Heart left ventricle (tissue), 16 donors: ENCODE results near the gene ARID5B. TPM values are rescaled to one million over a fixed set of nuclear protein-coding genes. Genes with fewer than 3 reads are reported as not detected.
"Not testable (repeated sequence)": the region's sequence is repeated elsewhere in the genome, so short reads cannot be mapped to it uniquely, and the experiment has no call there.

ENCODE experiments used
- ATAC-seq, 4 donors: fragments of 200-7000 bp; cut with Tn5 transposase; one replicate each; pipeline ENCODE4 v1.9.1; 2020 to 2022; ENCODE audit warnings: moderate library complexity in 4 of 4, mild to moderate bottlenecking in 3 of 4, moderate number of reproducible peaks in 1 of 4
- DNase-seq, 5 donors: peaks; one replicate each; pipeline ENCODE4 v3.0.0-alpha.2; 2020
- H3K27ac ChIP-seq, 12 donors: fragments of 200-600 bp; sonication (generic) in 4 of 12; one replicate each; pipeline versions ENCODE4 v1.5.0 to v1.8.0; 2016 to 2022; ENCODE audit warnings: mild to moderate bottlenecking in 2 of 12
- H3K27me3 ChIP-seq, 9 donors: fragments of 200-600 bp; sonication (generic) in 2 of 9; one replicate each; pipeline versions ENCODE4 v1.5.1 to v1.8.0; 2016 to 2022; ENCODE audit warnings: mild to moderate bottlenecking in 3 of 9
- H3K36me3 ChIP-seq, 9 donors: fragments of 200-600 bp; sonication (generic) in 2 of 9; one replicate each; pipeline versions ENCODE4 v1.5.0 to v1.8.0; 2018 to 2022; ENCODE audit warnings: mild to moderate bottlenecking in 2 of 9
- H3K4me1 ChIP-seq, 12 donors: fragments of 200-600 bp; sonication (generic) in 4 of 12; one replicate each; pipeline versions ENCODE4 v1.5.0 to v1.8.0; 2016 to 2022; ENCODE audit warnings: mild to moderate bottlenecking in 3 of 12
- H3K4me3 ChIP-seq, 12 donors: fragments of 200-600 bp; sonication (generic) in 4 of 12; one replicate each; pipeline versions ENCODE4 v1.5.0 to v1.8.0; 2017 to 2022; ENCODE audit warnings: mild to moderate bottlenecking in 9 of 12, moderate library complexity in 4 of 12
- H3K9me3 ChIP-seq, 12 donors: fragments of 200-600 bp; sonication (generic) in 4 of 12; one replicate each; pipeline versions ENCODE4 v1.5.0 to v1.8.0; 2016 to 2022; ENCODE audit warnings: mild to moderate bottlenecking in 1 of 12
- CTCF ChIP-seq, 12 donors: fragments of 200-600 bp; sonication (generic) in 4 of 12; IDR thresholded peaks; one replicate each; pipeline versions ENCODE4 v1.5.0 to v1.8.0; 2018 to 2022; ENCODE audit warnings: antibody characterized with exemption in 12 of 12, mild to moderate bottlenecking in 5 of 12
- POLR2A ChIP-seq, 2 donors: fragments of 450-650 bp; IDR thresholded peaks; one replicate each; pipeline ENCODE4 v1.6.1; 2017; ENCODE audit warnings: antibody characterized with exemption in 2 of 2, mild to moderate bottlenecking in 2 of 2, moderate library complexity in 2 of 2
- WGBS, 4 donors: extraction: QIAGEN DNeasy Blood & Tissue Kit in 2 of 4; methylation state at CpG; one replicate each; pipeline versions ENCODE4 v1.1.5 to v1.1.7; 2013 to 2018; 5-methylcytosine and 5-hydroxymethylcytosine counted together
- intact Hi-C, 10 donors: fragments of 100-400 bp; cut with DNase I; formaldehyde crosslinking; loops; one replicate each; pipeline versions ENCODE4 v1.11.1 to v1.14.2; 2022
- polyA plus RNA-seq, 2 donors: library from polyadenylated mRNA; stranded (reverse); fragments of 200-250 nt; gene quantifications; one replicate each; pipeline ENCODE4 v1.2.3, GENCODE V29; 2013
- total RNA-seq, 9 donors: library from RNA; depleted of rRNA in 2 of 9; stranded (reverse); fragments of >200 nt in 2 of 9; fragmentation: NEBNext Ultra II Directional in 3 of 9; extraction: Animal tissue kit (Norgen Biotek cat#: 25700) in 3 of 9; gene quantifications; one replicate each; pipeline versions ENCODE4 v1.1.0 to v1.2.4, GENCODE V29; 2016 to 2023
- donor health status: ischemic (EF 13 %, LVEDD 7.1; RV severe dilation, severe dysfunction).
- donor health status: healthy with polysubstance abuse.
- donor health status: DM: no; HTN: yes; CAD: no.
- donor health status: DM: no; HTN: no; CAD: no.
- donor health status: ischemic (EF 25% LVEDD 6.9; RV normal size, moderate dysfunction).
- donor health status: ischemic (EF 25% LVEDD 5.7; RV mildly dilated, moderate dysfunction).
- donor health status: healthy.
- donor health status: DM: yes; HTN: yes; CAD: no.
- donor health status: ischemic (EF 35%, LVEDD 5.7; RV mildly dilated, moderate dysfunction).
- donor health status: nonischemic (EF 11% LVEDD 7.7; RV severe dilation, severe dysfunction).
- donor health status: DM: yes; HTN: yes; CAD: no.
- donor health status: PGD.
- donor health status: ischemic (EF 29% LVEDD 5.4; RV normal size, mild dysfunction).
- donor health status: nonischemic (EF 23%, LVEDD 6.1; RV moderate dilation, normal function).

Gene ARID5B
- total and polyA plus RNA-seq, 11 donors: 4.5 to 45.5 (median 26.6) TPM

GRCh38 chr10:61866700-61867368, 34.7 kb upstream of the ARID5B start:
- DNase-seq (no peak), ATAC-seq (no peak)
- peaks cover 0 to 16% (median 5%) of the 10 kb centered on the region in 12 donors for H3K4me1 ChIP-seq
- no peak for TF ChIP-seq CTCF (IDR thresholded peaks at IDR 0.05)
- no peak for TF ChIP-seq POLR2A (IDR thresholded peaks at IDR 0.05)
- no peaks in the 10 kb centered on the region for H3K36me3 ChIP-seq
- intact Hi-C loops: no loop called here
- peak overlapping the region in 3 of 12 donors; percentile 37 to 70 (median 40) for H3K27ac ChIP-seq
- H3K9me3 ChIP-seq: no peaks in the 10 kb centered on the region
- WGBS, 4 donors: 96 to 98% (median 97%) methylated on average over 3 of the region's 3 CpGs
- peak overlapping the region in 9 of 12 donors; percentile 48 to 66 (median 58) for H3K4me3 ChIP-seq
- H3K27me3 ChIP-seq: no peaks in the 10 kb centered on the region

- intact Hi-C loops: not testable (repeated sequence)
These were observed 34.1 kb upstream of the ARID5B start for GRCh38 chr10:61867374-61867773.

GRCh38 chr10:61867817-61868216, 33.7 kb upstream of the ARID5B start:
- Histone ChIP-seq H3K27ac (peak overlapping the region in 3 of 12 donors; percentile 40 to 70 (median 47)), H3K4me1 (peaks cover 0 to 16% (median 5%) of the 10 kb centered on the region in 12 donors), H3K4me3 (peak overlapping the region; percentile 2 to 66 (median 55))
- peak in 5 of 12 donors; percentile 9 to 44 (median 29) for TF ChIP-seq CTCF (IDR thresholded peaks at IDR 0.05)
- WGBS, 4 donors: 22 to 50% (median 39%) methylated on average over 1 to 25 of the region's 25 CpGs
- H3K36me3 ChIP-seq, ATAC-seq, H3K27me3 ChIP-seq, intact Hi-C loops, H3K9me3 ChIP-seq: not testable (repeated sequence)
- peak; percentile 39 to 79 (median 59) for DNase-seq

More at GRCh38 chr10:61867374-61867773, 34.1 kb upstream of the ARID5B start:
- H3K4me1 ChIP-seq: peaks cover 0 to 16% (median 5%) of the 10 kb centered on the region in 12 donors
- not testable (repeated sequence) for H3K27me3 ChIP-seq, H3K9me3 ChIP-seq, H3K36me3 ChIP-seq, ATAC-seq
- 20 to 59% (median 35%) methylated on average over 8 to 22 of the region's 22 CpGs for WGBS, 4 donors
- H3K4me3 ChIP-seq: peak overlapping the region; percentile 2 to 66 (median 55)
- peak in 1 of 5 donors; percentile 28 for DNase-seq
- peak overlapping the region in 5 of 12 donors; percentile 20 to 70 (median 40) for H3K27ac ChIP-seq

GRCh38 chr10:61869041-61869675, 32.3 kb upstream of the ARID5B start:
- TF ChIP-seq CTCF (IDR thresholded peaks at IDR 0.05) (no peak), POLR2A (IDR thresholded peaks at IDR 0.05) (no peak)
- 95 to 98% (median 96%) methylated on average over 8 of the region's 8 CpGs for WGBS, 4 donors
- ATAC-seq: no peak
- peak overlapping the region in 2 of 12 donors; percentile 15 to 38 for H3K27ac ChIP-seq
- intact Hi-C loops: no loop called here
- H3K4me1 ChIP-seq: peaks cover 0 to 16% (median 5%) of the 10 kb centered on the region in 12 donors
- no peaks in the 10 kb centered on the region for H3K36me3 ChIP-seq
- no peaks in the 10 kb centered on the region for H3K27me3 ChIP-seq
- peak overlapping the region in 2 of 12 donors; percentile 9 to 16 for H3K4me3 ChIP-seq
- H3K9me3 ChIP-seq: no peaks in the 10 kb centered on the region
- DNase-seq: no peak
